Sigmoid colon (tissue), 4 donors: ENCODE results near the gene PPT2.

Experiments used
- CTCF ChIP-seq, 4 experiments: fragments of 450-650 bp in 3 of 4; fragments of 200-600 bp in 1 of 4; IDR thresholded peaks; one replicate each; pipeline ENCODE4 v1.5.1; 2016 to 2019; ENCODE audit warnings: antibody characterized with exemption in 4 of 4, mild to moderate bottlenecking in 3 of 4, moderate library complexity in 2 of 4
- EP300 ChIP-seq, 4 donors: sonication (generic); formaldehyde crosslinking; IDR thresholded peaks; one replicate each; pipeline ENCODE4 v1.6.1; 2017; ENCODE audit warnings: antibody characterized with exemption in 4 of 4
- POLR2AphosphoS5 ChIP-seq, 4 donors: sonication (generic); formaldehyde crosslinking; IDR thresholded peaks; one replicate each; pipeline ENCODE4 v1.6.1; 2017; ENCODE audit warnings: antibody characterized with exemption in 4 of 4

- TF ChIP-seq CTCF (IDR thresholded peaks at IDR 0.05) (no peak), POLR2AphosphoS5 (IDR thresholded peaks at IDR 0.05) (no peak), EP300 (IDR thresholded peaks at IDR 0.05) (no peak)
Measured at GRCh38 chr6:32179766-32180405, 25.9 kb downstream of the PPT2 start.
